Natural killer cell (primary cell): ENCODE measurements around the gene WFIKKN2. TPM values are rescaled to one million over a fixed set of nuclear protein-coding genes. Genes with fewer than 3 reads are reported as not detected.

Source experiments
- ATAC-seq, 3 donors: fragments of 150-1000 bp in 2 of 3; fragments of 200-7000 bp in 1 of 3; cut with Tn5 transposase; 1 replicate in 1 of 3; 2 replicates in 2 of 3; pipeline ENCODE4 v1.10.0; 2021; ENCODE audit warnings: mild to moderate bottlenecking in 2 of 3, moderate library complexity in 2 of 3
- DNase-seq, 2 donors: peaks; one replicate each; pipeline versions ENCODE4 v3.0.0 to v3.0.0-alpha.2; 2013 to 2021; ENCODE audit warnings: mixed read lengths in 1 of 2
- H3K27ac ChIP-seq: one replicate; pipeline ENCODE4 v1.5.1; 2013; ENCODE audit warnings: mild to moderate bottlenecking, low read length
- H3K27me3 ChIP-seq: one replicate; pipeline ENCODE4 v1.6.1; 2013; ENCODE audit warnings: low read length; ENCODE audit not compliant: control insufficient read depth, insufficient read depth
- H3K36me3 ChIP-seq: one replicate; pipeline ENCODE4 v1.6.1; 2013; ENCODE audit warnings: low read length; ENCODE audit not compliant: control insufficient read depth, insufficient read depth
- H3K4me1 ChIP-seq: one replicate; pipeline ENCODE4 v1.6.1; 2013; ENCODE audit warnings: low read length; ENCODE audit not compliant: control insufficient read depth, insufficient read depth
- H3K4me3 ChIP-seq: one replicate; pipeline ENCODE4 v1.5.1; 2013; ENCODE audit warnings: low read length
- H3K9me3 ChIP-seq: one replicate; pipeline ENCODE4 v1.6.1; 2013; ENCODE audit warnings: low read length; ENCODE audit not compliant: control insufficient read depth, insufficient read depth
- H3K27ac Mint-ChIP-seq, 2 donors: one replicate each; pipeline ENCODE4 v1.8.0; 2022; ENCODE audit warnings: mild to moderate bottlenecking in 2 of 2, mixed read lengths in 2 of 2, moderate library complexity in 1 of 2
- H3K27me3 Mint-ChIP-seq, 2 donors: one replicate each; pipeline ENCODE4 v1.8.0; 2022; ENCODE audit warnings: low read depth in 2 of 2, mixed read lengths in 2 of 2
- H3K36me3 Mint-ChIP-seq: one replicate; pipeline ENCODE4 v1.8.0; 2022; ENCODE audit warnings: mixed read lengths
- H3K4me1 Mint-ChIP-seq, 2 donors: one replicate each; pipeline ENCODE4 v1.8.0; 2022; ENCODE audit warnings: mixed read lengths in 2 of 2
- H3K4me3 Mint-ChIP-seq: one replicate; pipeline ENCODE4 v1.8.0; 2022; ENCODE audit warnings: mild to moderate bottlenecking, moderate library complexity, mixed read lengths
- H3K9me3 Mint-ChIP-seq, 2 donors: one replicate each; pipeline ENCODE4 v1.8.0; 2022; ENCODE audit warnings: mixed read lengths in 2 of 2
- CTCF ChIP-seq: fragments of 200-600 bp; IDR thresholded peaks from one replicate; pipeline ENCODE4 v1.8.0; 2022; ENCODE audit warnings: antibody characterized with exemption
- WGBS: methylation state at CpG from one replicate; pipeline ENCODE4 v1.1.7; 2013; ENCODE audit warnings: missing lambda C conversion rate; ENCODE audit not compliant: insufficient coverage; 5-methylcytosine and 5-hydroxymethylcytosine counted together
- intact Hi-C: fragments of 100-400 bp; cut with micrococcal nuclease; formaldehyde crosslinking; loops from one replicate; pipeline ENCODE4 v1.14.2; 2022
- total RNA-seq, 4 donors: library from RNA; stranded (reverse); fragments of 120-200 nt in 1 of 4; gene quantifications; one replicate each; pipeline versions ENCODE4 v1.2.3 to v1.2.4, GENCODE V29; 2013 to 2022

WFIKKN2 gene
- total RNA-seq, 3 donors from 2014 or later (not counting 1 experiment from before 2014, with no cell fraction given): not detected

- Histone ChIP-seq H3K9me3 (no peaks in the 10 kb centered on the region), H3K36me3 (no peaks in the 10 kb centered on the region), H3K4me3 (no peak overlapping the region), H3K27me3 (peaks cover 2% of the 10 kb centered on the region), H3K4me1 (peaks cover 25% of the 10 kb centered on the region), H3K27ac (no peak overlapping the region)
- H3K27ac Mint-ChIP-seq: no peak overlapping the region
- 67% methylated on average over 5 of the region's 5 CpGs for WGBS
- intact Hi-C loops: no loop called here
- peaks cover 15 to 20% of the 10 kb centered on the region in 2 donors for H3K4me1 Mint-ChIP-seq
- peaks cover 16% of the 10 kb centered on the region in 2 donors for H3K27me3 Mint-ChIP-seq
- H3K9me3 Mint-ChIP-seq: no peaks in the 10 kb centered on the region
- no peaks in the 10 kb centered on the region for H3K36me3 Mint-ChIP-seq
- H3K4me3 Mint-ChIP-seq: no peak overlapping the region
- no peak for TF ChIP-seq CTCF
- ATAC-seq (no peak), DNase-seq (no peak)
Observed at GRCh38 chr17:50816271-50816670, 19.1 kb upstream of the WFIKKN2 start.

GRCh38 chr17:50816771-50817751, 18.3 kb upstream of the WFIKKN2 start:
- Histone ChIP-seq H3K9me3 (no peaks in the 10 kb centered on the region), H3K27me3 (peaks cover 2% of the 10 kb centered on the region), H3K4me1 (peaks cover 25% of the 10 kb centered on the region), H3K4me3 (no peak overlapping the region), H3K36me3 (no peaks in the 10 kb centered on the region), H3K27ac (no peak overlapping the region)
- Mint-ChIP-seq H3K27ac (no peak overlapping the region), H3K27me3 (peaks cover 13 to 16% of the 10 kb centered on the region in 2 donors), H3K36me3 (no peaks in the 10 kb centered on the region), H3K4me3 (peak overlapping the region; percentile 15), H3K9me3 (no peaks in the 10 kb centered on the region), H3K4me1 (peaks cover 15 to 20% of the 10 kb centered on the region in 2 donors)
- 20% methylated on average over 26 of the region's 27 CpGs for WGBS
- DNase-seq (peak; percentile 56 to 78), ATAC-seq (peak; percentile 67 to 88 (median 77))
- intact Hi-C loops: no loop called here
- TF ChIP-seq CTCF: peak; percentile 73

GRCh38 chr17:50817838-50818237, 17.5 kb upstream of the WFIKKN2 start:
- peaks cover 25% of the 10 kb centered on the region for H3K4me1 ChIP-seq
- H3K9me3 ChIP-seq: no peaks in the 10 kb centered on the region
- no peak overlapping the region for H3K27ac ChIP-seq
- Mint-ChIP-seq H3K9me3 (no peaks in the 10 kb centered on the region), H3K27me3 (peaks cover 13 to 16% of the 10 kb centered on the region in 2 donors), H3K27ac (no peak overlapping the region), H3K4me1 (peaks cover 15 to 20% of the 10 kb centered on the region in 2 donors), H3K4me3 (no peak overlapping the region), H3K36me3 (no peaks in the 10 kb centered on the region)
- no peak for TF ChIP-seq CTCF
- no peak for ATAC-seq
- peaks cover 2% of the 10 kb centered on the region for H3K27me3 ChIP-seq
- 86% methylated on average over 7 of the region's 7 CpGs for WGBS
- no peaks in the 10 kb centered on the region for H3K36me3 ChIP-seq
- no peak overlapping the region for H3K4me3 ChIP-seq
- DNase-seq: no peak
- intact Hi-C loops: no loop called here
